A172 (cell line): ENCODE data around the gene KRTAP12-1. TPM values are rescaled to one million over a fixed set of nuclear protein-coding genes. Genes with fewer than 3 reads are reported as not detected.
"Not testable (repeated sequence)": the region's sequence is repeated elsewhere in the genome, so short reads cannot be mapped to it uniquely, and the experiment has no call there.

Experiments
- DNase-seq: peaks from one replicate; pipeline ENCODE4 v3.0.0-alpha.2; 2015; ENCODE audit warnings: low spot score
- total RNA-seq: library from RNA; depleted of rRNA; stranded (reverse); fragments of >200 nt; shearing (Covaris generic); gene quantifications from 2 replicates; pipeline ENCODE4 v1.2.3, GENCODE V29; 2014

The KRTAP12-1 gene
- total RNA-seq, 1 experiment from 2014 or later, result not detected

- DNase-seq, result no peak
These were observed 16.1 kb upstream of the KRTAP12-1 start for GRCh38 chr21:44697811-44698734.

- not testable (repeated sequence) for DNase-seq
These were observed 15.3 kb upstream of the KRTAP12-1 start, which contains the start of gene KRTAP10-12 for GRCh38 chr21:44697172-44697810. TSS of gene KRTAP10-12 (plus strand) at chr21:44697172. CDS start at chr21:44697202, 30 bp downstream.

- DNase-seq, result no peak
These were observed 14.6 kb upstream of the KRTAP12-1 start for GRCh38 chr21:44696572-44696971.

- no peak for DNase-seq
These were observed 13.7 kb upstream of the KRTAP12-1 start for GRCh38 chr21:44695641-44696040.

GRCh38 chr21:44695184-44695583, 13.2 kb upstream of the KRTAP12-1 start:
- no peak for DNase-seq

GRCh38 chr21:44694776-44695175, 12.8 kb upstream of the KRTAP12-1 start:
- no peak for DNase-seq

- no peak for DNase-seq
These were observed 11.0 kb upstream of the KRTAP12-1 start for GRCh38 chr21:44692798-44693512.

- DNase-seq, result no peak
These were observed 9.7 kb upstream of the KRTAP12-1 start for GRCh38 chr21:44691686-44692085.

- not testable (repeated sequence) for DNase-seq
These were observed 7.8 kb upstream of the KRTAP12-1 start for GRCh38 chr21:44689740-44690139.

GRCh38 chr21:44687671-44688070, 5.7 kb upstream of the KRTAP12-1 start:
- DNase-seq, result no peak

GRCh38 chr21:44686843-44687561, 5.0 kb upstream of the KRTAP12-1 start:
- no peak for DNase-seq

GRCh38 chr21:44686000-44686781, 4.2 kb upstream of the KRTAP12-1 start:
- no peak for DNase-seq

GRCh38 chr21:44685050-44685449, 3.1 kb upstream of the KRTAP12-1 start:
- not testable (repeated sequence) for DNase-seq

GRCh38 chr21:44684483-44684882, 2.5 kb upstream of the KRTAP12-1 start:
- no peak for DNase-seq

- no peak for DNase-seq
These were observed 2.1 kb upstream of the KRTAP12-1 start for GRCh38 chr21:44684077-44684476.

GRCh38 chr21:44682580-44683151, 703 bp upstream of the KRTAP12-1 start:
- no peak for DNase-seq

GRCh38 chr21:44681152-44681551, 811 bp downstream of the KRTAP12-1 start:
- no peak for DNase-seq

GRCh38 chr21:44677881-44678280, 4.1 kb downstream of the KRTAP12-1 start:
- no peak for DNase-seq

GRCh38 chr21:44671911-44672310, 10.1 kb downstream of the KRTAP12-1 start:
- no peak for DNase-seq
